Activated CD4-positive, CD25-positive, alpha-beta regulatory T cell treated with anti-CD3 and anti-CD28 coated beads, Interleukin-2, amount 50 U/mL, for 24 hours (primary cell): ENCODE measurements around the gene SCO1.
A peak's percentile ranks its signal among the peaks of the same experiment; 100 is the strongest.

Experiments
- ATAC-seq, 2 donors: fragments of 150-1000 bp; cut with Tn5 transposase; one replicate each; pipeline ENCODE4 v1.10.0; 2021; ENCODE audit warnings: mild to moderate bottlenecking in 1 of 2, moderate library complexity in 1 of 2

Gene SCO1

GRCh38 chr17:10651927-10652326, 45.4 kb downstream of the SCO1 start:
- no peak for ATAC-seq

- ATAC-seq = no peak
These were observed 47.7 kb downstream of the SCO1 start for GRCh38 chr17:10649602-10650001.

- ATAC-seq = no peak
These were observed 48.4 kb downstream of the SCO1 start for GRCh38 chr17:10648956-10649355.

- ATAC-seq = no peak
These were observed 49.0 kb downstream of the SCO1 start for GRCh38 chr17:10648381-10648780.

- ATAC-seq = peak in 1 of 2 donors; percentile 30
These were observed 50.8 kb downstream of the SCO1 start for GRCh38 chr17:10646392-10646990.

GRCh38 chr17:10640475-10640874, 56.9 kb downstream of the SCO1 start:
- ATAC-seq = no peak

- no peak for ATAC-seq
These were observed 59.2 kb downstream of the SCO1 start for GRCh38 chr17:10638151-10638550.

GRCh38 chr17:10635290-10635689, 62.0 kb downstream of the SCO1 start:
- no peak for ATAC-seq

- ATAC-seq = peak in 1 of 2 donors; percentile 30
These were observed 63.5 kb downstream of the SCO1 start for GRCh38 chr17:10633738-10634379.

GRCh38 chr17:10631701-10632100, 65.6 kb downstream of the SCO1 start:
- no peak for ATAC-seq

GRCh38 chr17:10631048-10631700, 66.2 kb downstream of the SCO1 start:
- ATAC-seq = no peak

GRCh38 chr17:10629706-10630105, 67.6 kb downstream of the SCO1 start:
- ATAC-seq = no peak

- ATAC-seq = no peak
These were observed 68.6 kb downstream of the SCO1 start for GRCh38 chr17:10628756-10629155.

- no peak for ATAC-seq
These were observed 70.9 kb downstream of the SCO1 start for GRCh38 chr17:10626390-10626789.

GRCh38 chr17:10624969-10625368, 72.4 kb downstream of the SCO1 start:
- no peak for ATAC-seq

GRCh38 chr17:10623737-10624338, 73.5 kb downstream of the SCO1 start:
- ATAC-seq = no peak

GRCh38 chr17:10622617-10623485, 74.5 kb downstream of the SCO1 start:
- no peak for ATAC-seq
